NCI-H2171 treated with DMSO at 0.1 percent for 48 hours (cell line): ENCODE results near the gene EML3.
A peak's percentile ranks its signal among the peaks of the same experiment; 100 is the strongest.
"Not testable (repeated sequence)": the region's sequence is repeated elsewhere in the genome, so short reads cannot be mapped to it uniquely, and the experiment has no call there.

Experiments
- DNase-seq: peaks from one replicate; lab custom pipeline; 2025; lab: John Stamatoyannopoulos, UW

EML3 gene

DNA sequence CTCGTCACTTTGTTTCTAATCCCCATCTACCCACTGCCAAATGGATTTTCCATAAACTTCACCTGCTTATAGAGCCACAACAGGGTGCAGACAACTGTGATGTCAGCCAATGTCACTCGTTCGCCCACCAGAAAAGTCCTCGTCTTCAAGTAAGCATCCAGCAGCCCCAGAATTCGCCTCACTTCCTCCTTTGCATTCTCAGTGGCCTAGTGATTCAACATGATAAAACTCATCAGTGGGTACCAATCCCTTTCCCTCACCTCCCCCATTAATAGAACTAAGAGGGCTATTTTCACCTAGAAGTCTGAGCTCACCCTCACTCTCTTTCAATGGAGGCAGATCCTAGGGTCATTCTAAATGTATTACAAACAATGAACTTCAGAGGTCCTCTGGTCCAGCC is 41.7 kb downstream of the EML3 start:
- DNase-seq = not testable (repeated sequence)

DNA sequence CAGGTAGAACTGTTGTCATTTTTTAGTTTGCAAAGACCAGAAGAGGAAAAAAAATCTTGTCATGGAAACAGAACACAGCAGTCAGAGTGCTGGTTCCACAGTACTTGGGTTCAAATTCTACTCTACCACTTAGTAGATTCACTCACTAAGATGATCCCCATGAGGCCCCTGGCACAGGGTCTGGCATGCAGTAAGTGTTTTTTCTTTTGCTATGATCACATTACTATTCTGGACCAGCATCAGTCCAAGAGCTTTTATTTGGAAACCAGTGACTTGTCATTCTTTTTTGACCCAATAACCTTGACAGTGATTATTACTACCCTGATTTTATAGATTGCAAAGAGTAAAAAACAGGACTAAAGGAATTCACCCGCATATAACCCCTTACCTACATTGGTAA is 43.0 kb downstream of the EML3 start:
- no peak for DNase-seq

DNA sequence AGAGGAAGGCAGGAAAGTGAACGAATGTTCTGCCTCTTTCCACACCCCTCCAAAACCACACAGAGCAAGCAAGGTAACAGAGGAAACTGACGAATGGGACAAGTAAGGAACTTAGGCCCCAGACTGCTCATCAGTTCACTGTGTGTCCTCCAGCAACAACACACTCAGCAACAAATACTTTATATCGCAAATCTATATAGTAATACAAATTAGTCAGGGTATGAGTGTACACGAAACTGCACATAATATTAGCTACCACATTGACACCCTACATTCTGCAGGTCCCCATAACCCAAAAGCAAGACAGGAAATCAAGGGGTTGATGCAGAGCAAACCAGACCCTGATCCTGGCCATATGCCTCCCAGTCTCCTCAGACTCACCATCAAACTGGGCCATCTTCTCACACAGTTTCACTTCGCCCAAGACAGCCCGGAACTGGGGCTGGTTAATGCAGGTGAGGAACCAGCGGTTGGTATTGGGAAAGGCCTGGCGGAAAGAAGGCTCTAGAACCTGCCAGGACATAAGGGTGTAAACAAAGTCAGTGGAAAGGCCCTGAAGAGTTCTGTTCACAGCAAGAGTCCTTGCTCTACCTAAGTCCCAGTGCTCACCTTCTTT is 45.4 kb downstream of the EML3 start:
- DNase-seq = no peak

DNA sequence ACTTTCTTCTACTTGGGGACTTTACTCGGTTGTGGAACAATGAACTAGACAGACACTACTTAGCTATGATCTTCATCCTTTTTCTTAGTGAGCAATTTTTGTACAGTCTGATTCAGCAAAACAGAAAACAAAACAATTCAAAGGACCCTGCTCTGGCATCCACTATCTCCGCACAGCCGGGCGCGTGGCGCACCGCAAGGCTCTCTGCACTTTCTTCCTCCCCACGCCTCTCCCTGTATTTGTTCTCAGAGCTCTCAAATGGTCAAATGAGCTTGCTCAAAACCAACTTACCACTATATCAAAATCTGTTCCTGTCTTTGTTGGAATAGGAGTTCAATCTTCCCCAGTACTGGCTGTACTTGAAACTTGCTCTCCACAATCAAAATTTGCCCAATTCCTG is 46.3 kb downstream of the EML3 start:
- no peak for DNase-seq

DNA sequence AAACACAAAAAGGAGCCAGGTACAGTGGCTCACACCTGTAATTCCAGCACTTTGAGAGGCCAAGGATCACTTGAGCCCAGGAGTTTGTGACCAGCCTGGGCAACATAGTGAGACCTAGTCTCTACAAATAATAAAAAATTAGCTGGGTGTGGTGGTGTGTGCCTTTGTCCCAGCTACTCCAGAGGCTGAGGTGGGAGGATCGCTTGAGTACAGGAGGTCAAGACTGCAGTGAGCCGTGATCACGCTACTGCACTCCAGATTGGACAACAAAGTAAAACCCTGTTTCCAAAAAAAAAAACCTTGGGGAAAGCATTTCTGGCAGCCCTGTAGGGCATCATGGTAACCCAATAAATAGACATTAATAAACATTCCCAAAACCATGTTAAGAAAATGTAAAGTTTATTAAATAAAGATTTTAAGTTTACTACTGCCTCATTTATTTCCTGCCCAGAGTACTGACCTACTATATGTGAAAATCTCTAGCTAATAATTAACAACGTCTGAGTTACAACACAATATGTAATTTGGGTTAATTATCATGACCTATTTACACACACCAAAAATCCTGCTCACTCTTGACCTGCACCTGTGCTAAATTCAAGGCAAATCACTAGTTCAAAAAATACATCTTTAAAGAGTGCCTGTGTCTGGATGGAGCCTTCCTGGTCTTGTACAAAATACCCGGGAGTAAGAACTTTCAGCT is 47.3 kb downstream of the EML3 start:
- DNase-seq = no peak

DNA sequence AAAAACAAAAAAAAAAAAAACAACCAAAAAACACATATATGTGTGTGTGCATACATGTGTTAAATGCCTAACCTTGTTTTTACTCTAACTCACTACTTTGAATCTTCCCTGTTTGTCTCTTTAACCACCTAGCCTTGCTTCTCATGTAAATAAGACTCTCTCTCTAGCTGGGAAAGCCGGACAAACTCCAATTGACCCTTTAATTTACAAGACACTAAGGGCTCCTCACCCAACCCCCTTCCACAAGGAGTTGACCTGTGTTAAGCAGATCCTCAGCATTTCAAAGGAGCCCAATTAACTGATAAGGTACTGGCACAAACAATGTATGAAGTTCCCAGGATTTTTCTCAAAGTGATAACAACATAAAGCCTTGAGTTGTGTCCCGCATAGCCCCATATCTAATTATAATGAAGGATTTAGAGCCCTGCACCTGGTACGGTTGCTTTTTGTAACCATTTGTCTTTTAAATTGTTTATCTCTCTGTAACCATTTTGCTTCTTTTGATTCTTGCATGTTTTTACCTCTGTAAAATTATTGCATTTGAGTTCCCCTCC is 50.8 kb downstream of the EML3 start:
- DNase-seq = not testable (repeated sequence)

DNA sequence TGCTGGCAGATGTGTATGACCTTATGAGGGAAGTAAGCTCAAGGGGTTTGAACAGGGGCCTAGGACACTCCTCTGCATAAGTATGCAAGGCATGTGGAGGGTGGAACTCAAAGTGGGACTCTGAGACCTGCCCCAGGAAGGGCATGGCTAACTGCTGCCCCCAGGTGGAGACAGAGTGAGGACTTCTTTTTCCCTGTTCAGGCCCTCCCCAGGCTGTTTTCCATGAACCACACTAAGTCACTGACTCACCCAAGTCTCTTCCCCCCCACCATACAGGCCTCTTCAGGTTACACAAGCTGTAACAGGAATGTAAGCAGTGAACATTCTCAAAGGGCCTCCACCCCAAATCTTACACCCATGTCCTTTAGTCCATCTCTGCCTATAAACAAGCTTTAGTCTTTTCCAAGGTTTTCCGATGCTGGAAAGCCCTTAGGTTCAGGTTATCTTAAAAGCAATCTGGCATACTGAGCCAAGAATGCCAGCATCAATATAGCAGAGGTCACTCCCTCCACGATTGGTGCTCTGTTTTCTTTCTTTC is 51.9 kb downstream of the EML3 start:
- peak; percentile 51 for DNase-seq

DNA sequence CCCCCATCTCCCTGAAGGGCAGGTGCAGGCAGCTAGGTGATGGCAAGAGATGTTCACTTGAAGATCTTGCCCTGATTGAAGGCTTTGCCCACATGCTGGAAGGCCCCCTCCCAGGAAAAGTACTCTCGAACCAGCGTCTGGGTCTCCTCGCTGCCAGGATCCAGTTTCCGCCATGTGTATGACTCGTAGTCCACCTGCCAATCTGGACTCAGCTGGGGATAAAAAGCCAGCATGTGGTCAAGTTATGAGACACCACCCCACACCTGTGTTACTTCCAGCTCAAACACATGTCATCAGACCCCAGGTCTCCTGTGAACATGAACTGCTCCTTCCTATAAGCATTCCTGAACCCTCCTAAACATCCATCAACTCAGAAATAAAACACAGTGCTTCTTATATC is 52.9 kb downstream of the EML3 start:
- not testable (repeated sequence) for DNase-seq

DNA sequence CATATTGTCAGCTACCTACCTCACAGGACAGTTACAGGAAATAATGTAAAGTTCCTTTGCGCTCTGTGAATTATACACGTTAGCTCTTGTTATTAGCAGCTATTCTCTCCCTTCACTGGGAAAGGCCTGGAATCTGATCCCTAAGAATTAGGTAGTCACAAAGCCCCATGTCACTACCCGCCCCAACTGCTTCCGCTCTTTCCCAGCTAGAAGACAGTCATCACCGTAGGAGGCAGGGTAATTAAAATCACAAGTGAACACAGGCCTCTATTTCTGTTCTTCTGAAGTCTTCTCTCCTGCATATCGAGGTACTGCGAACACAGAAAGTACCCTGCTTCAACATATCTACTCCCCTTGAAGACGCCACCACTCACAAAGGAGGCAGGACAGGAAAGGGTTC is 53.4 kb downstream of the EML3 start:
- DNase-seq = no peak

DNA sequence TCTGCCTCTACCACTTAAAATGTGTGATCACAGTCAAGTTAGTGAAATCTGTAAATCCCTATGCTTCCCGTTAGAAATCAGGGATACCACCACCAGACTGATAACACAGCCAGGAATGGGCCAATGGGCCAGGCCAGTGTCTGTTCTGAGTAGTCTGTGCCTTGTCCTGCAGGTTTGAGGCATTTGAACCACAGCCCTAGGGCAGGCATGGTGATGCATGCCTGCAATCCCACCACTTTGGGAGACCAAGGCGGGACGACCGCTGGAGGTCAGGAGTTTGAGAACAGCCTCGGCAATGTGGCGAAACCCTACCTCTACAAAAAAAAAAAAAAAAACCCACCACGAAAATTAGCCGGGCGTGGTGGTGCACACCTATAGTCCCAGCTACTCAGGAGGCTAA is 53.9 kb downstream of the EML3 start:
- DNase-seq = no peak

DNA sequence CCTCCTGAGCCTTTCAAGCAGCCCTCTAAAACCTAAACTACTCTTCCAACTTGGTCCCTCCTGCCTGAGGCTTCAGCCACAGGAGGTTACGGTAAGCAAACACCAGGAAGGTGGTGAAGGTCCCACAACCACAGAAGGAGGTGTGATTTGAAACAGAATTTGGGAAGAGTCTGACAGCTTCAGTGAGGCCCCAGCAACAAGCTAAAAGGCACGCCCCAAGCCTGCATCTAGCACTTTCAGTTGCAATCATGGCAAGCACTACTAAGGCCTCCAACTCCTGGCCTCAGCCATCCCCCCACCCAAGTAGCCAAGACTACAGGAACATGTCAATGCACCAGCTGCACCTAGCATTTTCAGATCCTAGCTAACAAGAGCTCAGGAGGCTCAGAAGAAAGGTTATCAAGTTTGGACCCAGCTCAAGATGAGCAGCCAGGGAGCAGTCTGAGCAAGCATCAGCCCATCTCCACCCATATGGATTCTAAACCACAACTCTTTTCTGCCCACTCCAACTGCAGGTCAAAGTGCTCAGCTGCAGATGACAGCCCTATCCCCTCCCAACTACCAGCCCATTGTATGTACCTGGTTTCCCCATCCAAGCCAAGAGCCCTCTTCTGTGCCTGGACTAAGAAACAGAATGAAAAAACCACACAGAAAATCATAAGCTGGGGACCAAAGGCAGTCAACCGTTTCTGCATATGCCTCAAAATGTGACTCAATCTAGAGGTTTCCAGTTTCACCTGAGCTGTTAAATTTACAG is 55.5 kb downstream of the EML3 start:
- DNase-seq = no peak

DNA sequence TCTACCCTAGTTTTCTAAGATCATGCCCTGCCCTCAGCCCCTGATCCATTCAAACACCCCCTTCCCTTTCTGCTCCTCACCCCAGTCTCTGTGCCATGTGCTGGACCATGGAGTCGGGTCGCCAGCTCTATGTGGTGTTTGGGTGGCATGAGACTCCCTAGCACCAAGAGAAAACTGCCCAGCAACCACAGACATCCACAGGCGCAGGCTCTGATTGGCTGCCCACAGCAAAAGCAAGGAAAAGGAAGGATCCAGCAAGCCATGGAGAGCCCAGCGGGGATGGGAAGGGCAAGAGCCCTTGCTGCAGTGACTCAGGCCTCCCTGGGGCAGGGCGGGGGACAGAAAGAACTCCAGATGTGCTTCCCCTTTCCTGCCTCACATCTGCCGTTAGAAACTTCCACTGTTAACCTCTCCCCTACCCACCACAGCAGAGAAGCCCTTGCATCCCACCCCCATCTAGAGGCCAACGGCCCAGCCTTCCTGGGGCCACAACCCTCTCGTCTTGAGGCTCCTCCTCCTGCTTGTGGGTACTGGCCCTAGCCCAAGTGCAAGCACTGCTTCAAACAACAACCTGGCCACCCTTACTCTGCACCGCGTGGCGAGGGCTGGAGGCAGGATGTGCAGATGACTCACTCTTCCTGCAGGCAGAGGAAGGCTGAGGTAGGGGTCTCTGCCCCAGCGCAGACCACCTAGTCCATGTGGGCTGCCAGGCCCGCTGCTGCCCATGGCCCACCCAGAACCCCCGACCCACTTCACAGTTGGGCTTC is 56.3 kb downstream of the EML3 start:
- DNase-seq = no peak

DNA sequence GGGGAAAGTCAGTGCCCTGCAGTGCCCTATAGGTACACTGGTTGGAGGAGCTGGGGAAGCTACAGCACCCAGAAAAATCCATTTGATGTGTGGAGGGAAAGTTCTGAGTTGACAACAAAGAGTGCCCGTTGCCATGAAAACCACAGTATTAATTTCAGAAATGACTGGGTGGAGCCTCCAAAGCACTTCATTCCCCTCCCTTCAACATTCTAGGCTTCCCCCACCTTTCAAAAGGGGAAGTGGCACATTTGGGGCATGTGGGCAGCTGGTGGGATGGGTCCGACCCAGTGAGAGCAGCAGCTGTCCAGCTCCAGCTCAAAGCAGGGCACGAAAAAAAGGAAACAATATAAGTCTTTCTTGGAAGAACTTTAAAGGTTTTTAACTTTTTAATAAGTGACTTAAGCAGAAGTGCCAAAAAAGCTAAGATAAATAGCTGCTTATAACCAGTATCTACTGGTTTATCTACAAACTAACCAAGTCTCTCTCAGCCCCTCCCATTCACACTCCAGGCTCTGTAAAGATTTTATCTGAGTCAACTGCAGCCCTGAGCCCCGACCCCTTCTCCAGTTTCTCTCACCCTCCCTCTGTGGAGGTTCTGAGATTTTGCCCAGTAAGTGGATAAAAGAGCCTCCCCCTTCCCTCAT is 57.0 kb downstream of the EML3 start:
- DNase-seq = no peak

DNA sequence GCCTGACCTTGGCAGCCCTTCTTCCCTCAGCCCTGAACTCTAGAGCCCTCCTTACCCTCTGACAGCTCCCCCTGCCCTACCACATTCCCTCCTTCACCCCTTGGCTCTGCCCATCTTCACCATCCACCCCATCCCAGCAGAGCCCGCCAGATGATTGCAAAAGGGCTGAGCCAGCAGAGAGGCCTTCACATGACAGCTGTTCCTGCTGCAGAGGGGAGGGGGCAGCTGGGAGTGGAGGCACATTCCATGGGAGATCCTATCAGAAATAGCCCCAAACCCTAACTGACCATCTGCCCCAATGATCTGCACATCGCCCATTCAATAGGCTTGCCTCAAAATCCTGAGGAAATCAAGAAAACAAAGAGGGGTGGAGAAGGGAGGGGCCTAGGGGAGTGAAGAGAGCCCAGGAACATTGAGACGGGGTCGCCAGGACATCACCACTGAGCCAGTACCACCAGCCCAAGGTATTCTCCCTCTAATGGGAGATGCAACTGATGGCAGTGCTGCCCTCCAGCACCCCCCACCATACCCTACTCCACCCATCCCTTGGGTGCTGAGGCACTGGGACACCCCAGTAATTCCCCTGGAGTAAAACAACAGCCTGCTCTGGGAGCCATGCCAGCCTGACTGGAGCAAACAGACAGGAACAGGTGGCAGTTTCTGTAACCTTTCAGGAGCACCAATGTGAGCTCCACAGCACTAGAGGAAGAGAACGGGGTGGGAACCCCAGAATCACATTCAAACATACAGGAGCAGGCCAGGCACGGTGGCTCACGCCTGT is 58.0 kb downstream of the EML3 start:
- peak; percentile 77 for DNase-seq

DNA sequence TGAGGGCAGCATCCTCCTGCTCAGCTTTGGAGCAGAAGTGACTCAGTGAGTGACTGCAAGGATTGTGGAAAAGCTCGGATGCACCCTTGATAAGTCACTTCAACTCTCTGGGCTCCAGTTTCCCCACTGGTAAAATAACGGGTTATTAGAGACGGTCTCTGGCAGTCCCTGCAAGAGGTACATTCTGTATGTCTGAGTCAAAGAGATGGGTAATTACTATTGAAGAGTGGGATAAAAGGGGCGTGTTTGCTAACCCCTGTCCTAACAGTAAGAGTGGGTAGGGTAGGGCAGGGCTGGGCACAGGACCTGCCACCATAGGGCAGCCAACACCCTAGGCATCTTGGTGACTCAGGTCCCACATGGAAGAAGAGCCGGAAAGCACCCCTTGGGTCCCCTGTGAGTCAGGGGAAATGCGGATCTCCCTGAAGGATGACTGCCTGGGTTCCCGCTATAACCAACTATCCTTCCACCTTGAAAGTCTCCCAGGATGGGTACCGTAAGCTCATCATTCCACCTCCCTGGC is 58.7 kb downstream of the EML3 start:
- DNase-seq = no peak

DNA sequence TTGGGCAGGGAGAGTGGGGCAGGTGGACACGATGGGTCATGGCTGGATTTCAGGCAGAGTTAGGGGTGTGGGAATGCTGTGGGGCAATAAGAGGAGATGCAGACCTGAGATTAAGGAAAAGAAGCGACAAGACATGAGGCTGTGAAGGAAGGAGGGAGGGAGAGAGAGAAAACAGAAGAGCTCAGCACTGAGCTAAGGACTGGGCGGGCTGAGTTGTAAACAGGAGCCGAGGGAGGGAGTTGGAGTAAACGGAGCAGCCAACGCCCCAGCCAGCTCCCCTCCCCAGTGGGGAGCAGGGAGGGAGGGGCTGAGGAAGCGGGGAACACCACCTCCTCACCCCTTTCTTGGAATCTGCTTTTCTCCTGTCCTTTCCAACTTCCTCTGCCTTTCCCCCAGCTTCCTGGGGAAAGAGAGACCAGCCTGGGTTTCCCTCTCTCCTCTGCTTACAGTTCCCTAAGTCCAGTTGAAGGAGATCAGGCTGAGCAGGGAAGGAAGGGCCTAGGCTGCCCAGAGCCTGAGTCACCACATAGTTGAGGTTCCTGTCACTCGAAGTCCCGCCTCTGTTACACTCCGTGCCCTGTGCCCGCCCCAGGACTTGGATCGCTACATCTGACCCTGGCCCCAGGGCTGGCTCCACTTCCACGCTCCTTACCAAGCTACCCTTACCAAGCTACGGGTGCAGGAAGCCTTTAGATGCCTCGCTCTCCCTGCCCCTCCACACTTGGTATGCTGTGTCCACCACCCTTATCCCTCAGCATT is 59.3 kb downstream of the EML3 start:
- DNase-seq = no peak

DNA sequence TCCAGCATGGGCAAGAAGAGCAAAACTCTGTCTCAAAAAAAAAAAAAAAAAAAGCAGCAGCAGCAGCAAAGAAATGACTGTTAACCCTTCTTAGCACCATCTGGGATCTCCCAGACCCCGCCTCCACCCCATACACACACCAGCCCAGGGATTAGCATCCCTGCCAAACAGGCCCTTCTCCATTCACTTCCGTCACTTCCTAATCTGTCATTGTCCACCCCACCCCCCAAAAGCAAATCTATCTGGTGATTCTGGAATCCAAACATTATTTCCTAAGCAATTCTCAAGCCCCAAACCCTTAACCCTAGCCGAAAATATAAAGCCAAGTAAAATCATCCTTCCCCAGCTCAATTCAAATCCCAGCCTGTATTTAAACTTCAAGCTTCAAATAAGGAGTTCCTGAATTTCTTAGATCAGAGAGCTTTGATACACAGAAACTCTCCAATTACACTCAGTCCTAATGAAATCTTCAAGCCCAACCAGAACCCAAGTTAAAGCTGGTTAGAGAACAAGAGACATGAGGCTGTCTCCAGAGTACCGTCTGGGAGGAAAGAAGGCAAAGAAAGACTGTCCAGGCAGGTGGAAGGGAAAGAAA is 60.0 kb downstream of the EML3 start:
- DNase-seq = peak; percentile 74
